Ishikawa (cell line): Measurements from ENCODE around the gene KRTAP10-1.

ENCODE experiments used
- FOXM1 ChIP-seq: IDR thresholded peaks from 2 replicates; pipeline ENCODE4 v1.6.1; 2012; ENCODE audit warnings: low read depth, borderline replicate concordance
- TAF1 ChIP-seq: IDR thresholded peaks from 2 replicates; pipeline ENCODE4 v1.6.1; 2012; ENCODE audit warnings: low read depth, mild to moderate bottlenecking
- TCF12 ChIP-seq: IDR thresholded peaks from 2 replicates; pipeline ENCODE4 v1.6.1; 2012; ENCODE audit warnings: low read depth
- ZBTB7A ChIP-seq: IDR thresholded peaks from 2 replicates; pipeline ENCODE4 v1.6.1; 2012; ENCODE audit warnings: low read depth
- TF ChIP-seq, protein P1 (sequence below): IDR thresholded peaks from 2 replicates; pipeline ENCODE4 v1.6.1; 2012
- TF ChIP-seq, protein P2 (sequence below): IDR thresholded peaks from 2 replicates; pipeline ENCODE4 v1.6.1; 2012

DNA sequence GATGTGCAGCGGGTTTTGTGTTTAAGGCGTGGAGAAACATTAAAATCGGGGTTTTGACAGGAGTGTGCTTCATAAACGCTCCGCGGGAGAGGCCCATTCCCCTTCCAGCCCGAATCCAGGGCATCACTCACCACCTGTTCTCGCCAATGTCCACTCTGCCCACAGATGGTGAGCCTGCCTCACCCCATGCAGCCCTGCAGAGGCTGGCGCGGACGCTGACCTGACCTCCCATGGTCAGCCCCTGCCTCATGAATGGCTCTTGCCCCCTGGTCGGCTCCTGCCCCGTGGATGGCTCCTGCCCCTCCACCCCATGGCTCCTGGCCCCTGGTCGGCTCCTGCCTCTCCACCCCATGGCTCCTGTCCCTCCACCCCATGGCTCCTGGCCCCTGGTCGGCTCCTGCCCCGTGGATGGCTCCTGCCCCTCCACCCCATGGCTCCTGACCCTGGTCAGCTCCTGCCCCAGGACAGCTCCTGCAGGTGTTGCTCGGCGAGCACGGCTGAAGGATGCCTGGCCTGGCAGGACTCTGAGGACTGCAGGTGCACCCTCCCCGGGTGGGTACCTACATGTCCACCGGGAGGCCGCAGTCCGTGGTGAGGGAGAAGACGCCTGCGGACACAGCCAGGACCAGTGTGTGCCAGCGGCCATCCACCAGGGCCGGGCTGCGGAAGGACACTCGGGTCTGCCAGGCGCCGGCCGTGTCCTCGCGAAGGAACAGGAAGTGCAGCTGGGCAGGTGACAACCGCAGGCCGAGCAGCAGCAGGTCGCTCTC, 6.7 kb downstream of the KRTAP10-1 start:
- TF ChIP-seq FOXM1 (no peak), TAF1 (no peak), TCF12 (no peak), ZBTB7A (no peak)
- TF ChIP-seq, protein P1, sequence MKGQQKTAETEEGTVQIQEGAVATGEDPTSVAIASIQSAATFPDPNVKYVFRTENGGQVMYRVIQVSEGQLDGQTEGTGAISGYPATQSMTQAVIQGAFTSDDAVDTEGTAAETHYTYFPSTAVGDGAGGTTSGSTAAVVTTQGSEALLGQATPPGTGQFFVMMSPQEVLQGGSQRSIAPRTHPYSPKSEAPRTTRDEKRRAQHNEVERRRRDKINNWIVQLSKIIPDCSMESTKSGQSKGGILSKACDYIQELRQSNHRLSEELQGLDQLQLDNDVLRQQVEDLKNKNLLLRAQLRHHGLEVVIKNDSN = no peak
- TF ChIP-seq, protein P2, sequence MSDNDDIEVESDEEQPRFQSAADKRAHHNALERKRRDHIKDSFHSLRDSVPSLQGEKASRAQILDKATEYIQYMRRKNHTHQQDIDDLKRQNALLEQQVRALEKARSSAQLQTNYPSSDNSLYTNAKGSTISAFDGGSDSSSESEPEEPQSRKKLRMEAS = no peak
